Raji (cell line): ENCODE data around the gene PDCD1.

Source experiments
- POLR2A ChIP-seq: IDR thresholded peaks from 2 replicates; pipeline ENCODE4 v1.6.1; 2011; ENCODE audit warnings: low read depth, low read length, control low read depth; ENCODE audit not compliant: insufficient read depth

PDCD1 gene

GRCh38 chr2:241818229-241818942, 40.3 kb downstream of the PDCD1 start:
- TF ChIP-seq POLR2A, result no peak

DNA sequence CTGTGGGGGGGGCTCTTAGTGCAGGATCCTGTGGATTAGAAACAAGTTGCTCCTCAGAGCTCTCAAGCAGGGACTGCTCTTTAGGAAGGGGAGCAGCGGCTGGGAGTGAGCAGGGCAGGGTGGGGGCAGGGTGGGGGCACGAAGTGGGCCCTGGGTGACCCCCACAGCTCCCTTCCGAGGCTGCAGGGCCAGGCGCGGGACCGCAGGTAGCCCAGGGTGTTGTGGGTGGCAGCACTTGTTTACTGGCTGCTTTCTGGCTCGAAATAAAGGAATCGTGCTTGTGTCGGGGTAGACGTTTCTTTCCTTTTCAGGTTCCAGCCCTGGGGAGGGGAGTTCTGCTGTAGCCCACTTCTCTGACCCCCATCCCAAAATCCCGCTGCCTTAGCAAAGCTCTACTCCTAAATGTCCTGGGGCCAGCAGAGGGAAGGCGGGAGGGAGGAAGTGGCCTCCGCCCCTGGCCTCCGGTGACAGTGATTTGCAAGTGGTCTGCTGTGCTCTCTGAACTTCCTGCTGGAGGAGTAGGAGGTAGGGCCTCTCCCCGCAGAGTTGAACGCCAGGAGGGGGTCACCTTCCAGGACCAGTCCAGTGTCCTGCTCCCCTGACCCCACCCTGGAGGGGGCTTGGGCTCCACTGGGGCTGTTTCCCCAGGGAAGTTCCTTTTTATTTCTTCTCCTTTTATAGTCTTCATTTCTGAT, 41.4 kb downstream of the PDCD1 start:
- TF ChIP-seq POLR2A, result no peak

DNA sequence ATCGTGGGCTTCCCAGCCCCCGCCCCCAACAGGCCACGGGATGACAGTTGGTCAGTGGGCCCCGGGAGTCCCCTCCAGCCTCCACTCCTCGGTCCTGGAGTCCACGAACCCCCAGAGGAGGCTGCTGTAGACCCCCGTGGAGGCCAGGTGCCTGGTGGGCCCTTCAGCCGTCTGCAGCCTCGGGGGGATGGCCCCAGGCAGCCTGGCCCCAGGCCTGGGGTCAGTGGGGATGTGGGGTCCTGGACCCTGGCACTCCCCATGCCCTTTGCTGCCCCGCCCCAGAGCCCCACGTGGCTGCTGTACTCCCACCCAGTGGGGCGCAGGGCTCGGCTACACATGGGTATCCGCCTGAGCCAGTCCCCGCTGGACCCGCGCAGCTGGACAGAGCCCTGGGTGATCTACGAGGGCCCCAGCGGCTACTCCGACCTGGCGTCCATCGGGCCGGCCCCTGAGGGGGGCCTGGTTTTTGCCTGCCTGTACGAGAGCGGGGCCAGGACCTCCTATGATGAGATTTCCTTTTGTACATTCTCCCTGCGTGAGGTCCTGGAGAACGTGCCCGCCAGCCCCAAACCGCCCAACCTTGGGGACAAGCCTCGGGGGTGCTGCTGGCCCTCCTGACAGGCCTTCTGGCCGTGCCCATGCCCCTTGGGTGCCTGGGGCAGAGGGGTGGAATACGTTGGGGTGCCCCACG, 42.1 kb downstream of the PDCD1 start:
- TF ChIP-seq POLR2A, result no peak

GRCh38 chr2:241815477-241816430, 42.9 kb downstream of the PDCD1 start:
- TF ChIP-seq POLR2A, result no peak

DNA sequence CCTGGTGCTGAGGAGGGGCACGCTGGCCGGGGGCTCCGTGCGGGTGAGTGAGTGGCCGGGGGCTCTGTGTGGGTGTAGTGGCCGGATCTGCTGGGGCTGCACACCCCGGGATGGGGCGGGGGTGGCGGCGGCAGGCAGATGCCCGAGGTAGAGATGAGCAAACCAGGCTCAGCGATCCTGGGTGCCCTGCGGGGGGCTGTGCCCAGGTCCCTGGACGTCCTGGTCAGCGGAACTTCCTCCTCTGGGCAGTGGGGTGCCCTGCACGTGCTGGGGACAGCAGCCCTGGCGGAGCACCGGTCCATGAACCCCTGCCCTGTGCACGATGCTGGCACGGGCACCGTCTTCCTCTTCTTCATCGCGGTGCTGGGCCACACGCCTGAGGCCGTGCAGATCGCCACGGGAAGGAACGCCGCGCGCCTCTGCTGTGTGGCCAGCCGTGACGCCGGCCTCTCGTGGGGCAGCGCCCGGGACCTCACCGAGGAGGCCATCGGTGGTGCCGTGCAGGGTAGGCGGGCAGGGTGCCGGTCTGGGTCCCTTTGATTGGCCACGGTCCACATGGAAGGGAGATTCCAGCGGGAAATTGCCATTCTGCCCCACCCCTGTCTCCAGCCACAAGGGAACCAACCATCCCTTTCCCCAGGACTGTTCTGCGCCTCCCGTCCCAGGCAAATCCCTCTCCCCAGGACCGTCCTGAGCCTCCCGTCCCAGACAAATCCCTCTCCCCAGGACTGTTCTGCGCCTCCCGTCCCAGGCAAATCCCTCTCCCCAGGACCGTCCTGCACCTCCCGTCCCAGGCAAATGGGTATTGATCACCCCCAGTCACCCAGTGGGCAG, 43.8 kb downstream of the PDCD1 start:
- no peak for TF ChIP-seq POLR2A

DNA sequence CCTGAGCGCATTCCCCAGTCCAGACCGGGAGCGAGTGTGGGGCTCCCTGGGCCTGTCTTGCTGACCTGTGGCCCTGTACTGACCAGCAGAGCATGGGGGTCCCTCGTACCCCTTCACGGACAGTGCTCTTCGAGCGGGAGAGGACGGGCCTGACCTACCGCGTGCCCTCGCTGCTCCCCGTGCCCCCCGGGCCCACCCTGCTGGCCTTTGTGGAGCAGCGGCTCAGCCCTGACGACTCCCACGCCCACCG, 44.4 kb downstream of the PDCD1 start:
- no peak for TF ChIP-seq POLR2A

GRCh38 chr2:241813644-241814392, 44.9 kb downstream of the PDCD1 start:
- no peak for TF ChIP-seq POLR2A

DNA sequence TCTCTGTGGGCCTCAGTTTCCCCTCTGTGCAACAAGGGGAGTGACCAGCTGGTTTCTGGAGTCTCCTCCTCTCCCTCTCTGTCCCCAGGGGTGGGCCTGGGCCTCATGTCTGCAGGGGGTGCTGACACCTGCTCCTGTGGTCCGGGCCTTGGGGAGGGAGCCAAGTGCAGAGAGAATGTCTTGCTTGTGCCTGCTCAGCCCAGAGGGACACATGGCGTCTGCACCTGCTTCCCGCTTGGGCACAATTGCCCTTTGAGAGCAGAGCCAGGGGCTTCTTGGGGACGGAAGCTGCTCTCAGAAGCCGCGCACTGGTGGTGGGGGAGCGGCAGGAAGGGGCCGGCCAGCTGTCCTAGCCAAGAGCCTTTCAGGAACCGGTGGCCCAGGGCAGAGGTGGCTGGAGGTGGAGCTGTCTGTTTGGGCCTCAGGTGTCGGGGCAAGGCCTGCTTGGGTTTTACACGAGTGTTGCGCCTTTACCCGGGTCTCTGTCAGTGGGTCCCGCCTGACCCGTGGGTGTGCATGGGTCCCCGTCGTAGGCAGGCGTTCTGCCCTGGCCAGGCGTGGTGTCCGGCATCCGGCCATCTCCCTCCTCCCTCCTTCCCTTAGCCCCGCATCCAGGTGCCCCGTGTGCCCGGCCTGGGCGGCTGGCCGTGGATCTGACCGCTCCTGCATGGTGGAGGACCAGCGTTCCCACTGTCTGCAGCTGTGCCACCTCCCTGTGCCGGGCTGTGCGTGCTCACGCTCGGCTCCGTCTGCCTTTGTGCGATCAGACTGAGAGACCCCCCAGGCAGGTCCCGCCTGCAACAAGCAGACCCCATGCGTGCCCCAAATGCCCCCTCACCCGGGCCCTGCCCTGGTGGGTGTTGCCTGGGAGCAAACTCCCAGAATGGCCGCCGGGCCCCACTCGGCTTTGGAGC, 45.7 kb downstream of the PDCD1 start:
- TF ChIP-seq POLR2A, result no peak

- no peak for TF ChIP-seq POLR2A
Measured at GRCh38 chr2:241811952-241812729, 46.6 kb downstream of the PDCD1 start.

GRCh38 chr2:241811201-241811951, 47.3 kb downstream of the PDCD1 start:
- TF ChIP-seq POLR2A, result no peak
